Endodermal cell (in vitro differentiated cells): Measurements from ENCODE around the gene NUDT6. TPM values are rescaled to one million over a fixed set of nuclear protein-coding genes. Genes with fewer than 3 reads are reported as not detected.

Source experiments
- DNase-seq: peaks from one replicate; pipeline ENCODE4 v3.0.0-alpha.2; 2017
- H3K27ac ChIP-seq: 2 replicates; pipeline ENCODE4 v1.5.1; 2013; ENCODE audit warnings: mild to moderate bottlenecking, low read depth, low read length, moderate library complexity
- H3K27me3 ChIP-seq: 2 replicates; pipeline ENCODE4 v1.6.1; 2013; ENCODE audit warnings: mild to moderate bottlenecking, low read length, moderate library complexity; ENCODE audit not compliant: insufficient read depth, control insufficient read depth, poor library complexity, severe bottlenecking
- H3K36me3 ChIP-seq: 2 replicates; pipeline ENCODE4 v1.7.0; 2013; ENCODE audit warnings: mild to moderate bottlenecking, low read length, moderate library complexity; ENCODE audit not compliant: control insufficient read depth, insufficient read depth
- H3K4me1 ChIP-seq: one replicate; pipeline ENCODE4 v1.7.0; 2013; ENCODE audit warnings: low read length; ENCODE audit not compliant: control insufficient read depth, insufficient read depth
- H3K4me3 ChIP-seq: 2 replicates; pipeline ENCODE4 v1.5.1; 2013; ENCODE audit warnings: mild to moderate bottlenecking, low read length, moderate library complexity
- H3K9ac ChIP-seq: 2 replicates; pipeline ENCODE4 v1.6.1; 2013; ENCODE audit warnings: mild to moderate bottlenecking, low read length, moderate library complexity; ENCODE audit not compliant: poor library complexity, severe bottlenecking; ENCODE audit errors: extremely low read depth
- H3K9me3 ChIP-seq: 2 replicates; pipeline ENCODE4 v1.6.1; 2013; ENCODE audit warnings: mild to moderate bottlenecking, low read length, moderate library complexity; ENCODE audit not compliant: control insufficient read depth
- H3K27ac Mint-ChIP-seq: 2 replicates; pipeline ENCODE4 v1.8.0; 2020; ENCODE audit warnings: mixed read lengths
- H3K27me3 Mint-ChIP-seq: 2 replicates; pipeline ENCODE4 v1.8.0; 2021; ENCODE audit warnings: mild to moderate bottlenecking, mixed read lengths; ENCODE audit not compliant: insufficient read depth
- H3K36me3 Mint-ChIP-seq: 2 replicates; pipeline ENCODE4 v1.8.0; 2020; ENCODE audit warnings: low read depth, mixed read lengths
- H3K4me1 Mint-ChIP-seq: 2 replicates; pipeline ENCODE4 v1.8.0; 2020; ENCODE audit warnings: mixed read lengths
- H3K4me3 Mint-ChIP-seq: 2 replicates; pipeline ENCODE4 v1.8.0; 2020; ENCODE audit warnings: mild to moderate bottlenecking, moderate library complexity, mixed read lengths
- H3K9me3 Mint-ChIP-seq: 2 replicates; pipeline ENCODE4 v1.8.0; 2020; ENCODE audit warnings: mild to moderate bottlenecking, mixed read lengths
- CTCF ChIP-seq: fragments of 200-600 bp; sonication (generic); conservative IDR thresholded peaks from 2 replicates; pipeline ENCODE4 v1.5.0; 2021; ENCODE audit warnings: antibody characterized with exemption, mild to moderate bottlenecking
- WGBS, 2 experiments: methylation state at CpG; one replicate each; pipeline versions ENCODE4 v1.1.5 to v1.1.7; 2013; ENCODE audit warnings: missing lambda C conversion rate in 2 of 2, mixed read lengths in 1 of 2; ENCODE audit not compliant: insufficient coverage in 1 of 2, insufficient read length in 1 of 2; 5-methylcytosine and 5-hydroxymethylcytosine counted together
- total RNA-seq, 2 donors: library from RNA; stranded (reverse); fragmentation: NEBNext Ultra II Directional in 1 of 2; extraction: Animal tissue kit (Norgen Biotek cat#: 25700) in 1 of 2; gene quantifications; 2 replicates in 1 of 2; 3 replicates in 1 of 2; pipeline ENCODE4 v1.2.1, GENCODE V29; 2021

Gene NUDT6
- total RNA-seq, 2 donors from 2014 or later, result 5.8 to 11.6 TPM

- Mint-ChIP-seq H3K27ac (no peak overlapping the region), H3K36me3 (peaks cover 47% of the 10 kb centered on the region), H3K4me3 (no peak overlapping the region), H3K27me3 (no peaks in the 10 kb centered on the region), H3K4me1 (no peaks in the 10 kb centered on the region), H3K9me3 (peaks cover 30% of the 10 kb centered on the region)
- H3K9me3 ChIP-seq, result no peaks in the 10 kb centered on the region
- no peak overlapping the region for H3K4me3 ChIP-seq
- no peak for DNase-seq
- H3K9ac ChIP-seq, result no peak overlapping the region
- H3K27ac ChIP-seq, result no peak overlapping the region
- no peaks in the 10 kb centered on the region for H3K4me1 ChIP-seq
- no peaks in the 10 kb centered on the region for H3K36me3 ChIP-seq
- TF ChIP-seq CTCF, result no peak
- no peaks in the 10 kb centered on the region for H3K27me3 ChIP-seq
Observed at GRCh38 chr4:122879001-122879400, 43.4 kb downstream of the NUDT6 start.

GRCh38 chr4:122876456-122876855, 45.9 kb downstream of the NUDT6 start:
- Mint-ChIP-seq H3K4me1 (no peaks in the 10 kb centered on the region), H3K27ac (no peak overlapping the region), H3K9me3 (peaks cover 26% of the 10 kb centered on the region), H3K36me3 (peaks cover 38% of the 10 kb centered on the region), H3K4me3 (no peak overlapping the region), H3K27me3 (no peaks in the 10 kb centered on the region)
- no peak for TF ChIP-seq CTCF
- no peak for DNase-seq
- Histone ChIP-seq H3K4me3 (no peak overlapping the region), H3K9ac (no peak overlapping the region), H3K27me3 (no peaks in the 10 kb centered on the region), H3K36me3 (no peaks in the 10 kb centered on the region), H3K9me3 (no peaks in the 10 kb centered on the region), H3K4me1 (no peaks in the 10 kb centered on the region), H3K27ac (no peak overlapping the region)
- 92 to 100% methylated on average over 3 of the region's 3 CpGs for WGBS, 2 experiments

GRCh38 chr4:122875949-122876348, 46.4 kb downstream of the NUDT6 start:
- Histone ChIP-seq H3K4me1 (no peaks in the 10 kb centered on the region), H3K4me3 (no peak overlapping the region), H3K27me3 (no peaks in the 10 kb centered on the region), H3K36me3 (no peaks in the 10 kb centered on the region), H3K9ac (no peak overlapping the region), H3K27ac (no peak overlapping the region), H3K9me3 (no peaks in the 10 kb centered on the region)
- H3K36me3 Mint-ChIP-seq, result peaks cover 33% of the 10 kb centered on the region
- no peak overlapping the region for H3K27ac Mint-ChIP-seq
- no peaks in the 10 kb centered on the region for H3K27me3 Mint-ChIP-seq
- H3K4me1 Mint-ChIP-seq, result no peaks in the 10 kb centered on the region
- H3K9me3 Mint-ChIP-seq, result peaks cover 21% of the 10 kb centered on the region
- WGBS, 2 experiments, result 90 to 95% methylated on average over 4 to 5 of the region's 5 CpGs
- no peak for DNase-seq
- no peak overlapping the region for H3K4me3 Mint-ChIP-seq
- TF ChIP-seq CTCF, result no peak
